ENCODE results near the gene ITK.

Gene ITK

DNA sequence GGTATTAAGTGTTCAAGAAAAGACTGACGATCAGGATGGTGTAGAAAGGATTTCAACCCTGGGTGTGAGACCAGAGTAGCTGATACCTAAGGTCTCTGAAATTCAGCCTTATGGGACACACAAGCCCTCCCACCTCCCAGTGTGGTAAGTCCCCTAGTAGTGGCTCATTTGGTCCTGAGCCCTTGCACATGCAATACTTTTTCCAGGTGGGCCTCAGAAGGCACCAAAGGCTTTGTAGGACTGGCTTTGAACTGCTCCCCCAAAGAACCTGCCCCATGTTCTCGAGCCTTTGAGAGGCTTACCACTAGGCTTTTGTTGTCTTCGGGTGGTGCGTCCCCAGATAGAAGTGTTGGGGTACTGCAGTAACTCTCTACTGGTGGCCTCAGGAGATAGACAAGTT lies 15.4 kb upstream of the ITK start:
- WGBS, 2 donors (ENCODE audit: extremely low coverage in 2 of 2, insufficient read length in 2 of 2, insufficient replicate concordance in 1 of 2) = no CpG with 5 or more reads among the region's 4 CpGs
- no peaks in the 10 kb centered on the region for H3K36me3 ChIP-seq (replicated peaks in 1 of 2; ENCODE audit: control insufficient read depth in 2 of 2, insufficient read depth in 2 of 2, low read length in 2 of 2)
- H2BK5ac ChIP-seq (ENCODE audit: low read length) = no peak overlapping the region
- H3K27ac ChIP-seq (replicated peaks; ENCODE audit: low read length) = no peak overlapping the region
- no peak overlapping the region for H3K4ac ChIP-seq (ENCODE audit: low read length)
- no peaks in the 10 kb centered on the region for H3K4me1 ChIP-seq (ENCODE audit: control insufficient read depth in 2 of 2, insufficient read depth in 1 of 2, low read depth in 1 of 2, low read length in 2 of 2)
- no peak overlapping the region for H3K23ac ChIP-seq (ENCODE audit: low read depth, low read length, poor library complexity)
- no peak overlapping the region for H4K91ac ChIP-seq (ENCODE audit: low read depth, low read length, poor library complexity)
- no peaks in the 10 kb centered on the region for H3K9me3 ChIP-seq (replicated peaks in 1 of 2; ENCODE audit: control insufficient read depth in 2 of 2, insufficient read depth in 1 of 2, low read depth in 1 of 2, low read length in 2 of 2)
- no peak overlapping the region for H2BK15ac ChIP-seq (ENCODE audit: low read length)
- H2BK120ac ChIP-seq (ENCODE audit: low read depth, low read length) = no peak overlapping the region
- no peak overlapping the region for H2AFZ ChIP-seq (ENCODE audit: low read length)
- no peak overlapping the region for H2AK5ac ChIP-seq (ENCODE audit: low read depth, low read length)
- H3K14ac ChIP-seq (ENCODE audit: low read length) = no peak overlapping the region
- H3K9ac ChIP-seq (ENCODE audit: low read depth, low read length, poor library complexity) = no peak overlapping the region
- H3K79me1 ChIP-seq (ENCODE audit: low read depth, low read length) = no peaks in the 10 kb centered on the region
- peaks cover 0 to 2% (median 0%) of the 10 kb centered on the region in 3 experiments for H3K27me3 ChIP-seq (ENCODE audit: control insufficient read depth in 3 of 3, insufficient read depth in 3 of 3, low read depth in 1 of 3, low read length in 3 of 3)
- no peak for DNase-seq (ENCODE audit: low spot score)
- H3K4me3 ChIP-seq (ENCODE audit: low read length in 2 of 2) = no peak overlapping the region
- no peak overlapping the region for H4K8ac ChIP-seq (ENCODE audit: low read depth, low read length)
- H3K4me2 ChIP-seq (ENCODE audit: insufficient read depth, low read length, poor library complexity, severe bottlenecking) = no peak overlapping the region
- no peak overlapping the region for H3K18ac ChIP-seq (ENCODE audit: low read length)
- H2BK12ac ChIP-seq (ENCODE audit: low read length) = no peak overlapping the region

DNA sequence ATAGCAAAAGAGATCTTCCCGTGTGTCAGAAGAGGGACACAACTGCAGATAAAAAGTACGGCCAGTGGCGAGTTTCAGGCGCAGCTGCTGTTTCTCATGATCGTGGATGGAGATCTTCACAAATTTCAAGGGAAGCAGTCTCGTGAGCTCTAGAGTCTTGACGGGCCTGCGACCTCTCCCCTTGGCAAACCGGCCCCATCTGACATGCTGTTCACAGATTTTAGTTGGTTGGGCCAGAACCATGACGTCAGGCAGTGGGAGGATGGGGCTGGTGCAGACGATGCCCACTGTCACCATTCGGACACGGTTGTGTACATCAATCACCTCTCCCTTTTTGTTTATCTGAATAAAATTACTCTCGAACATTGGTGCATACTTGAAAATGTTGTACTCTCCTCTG lies 15.0 kb upstream of the ITK start:
- WGBS, 2 donors (ENCODE audit: extremely low coverage in 2 of 2, insufficient read length in 2 of 2, insufficient replicate concordance in 1 of 2) = no CpG with 5 or more reads among the region's 14 CpGs

DNA sequence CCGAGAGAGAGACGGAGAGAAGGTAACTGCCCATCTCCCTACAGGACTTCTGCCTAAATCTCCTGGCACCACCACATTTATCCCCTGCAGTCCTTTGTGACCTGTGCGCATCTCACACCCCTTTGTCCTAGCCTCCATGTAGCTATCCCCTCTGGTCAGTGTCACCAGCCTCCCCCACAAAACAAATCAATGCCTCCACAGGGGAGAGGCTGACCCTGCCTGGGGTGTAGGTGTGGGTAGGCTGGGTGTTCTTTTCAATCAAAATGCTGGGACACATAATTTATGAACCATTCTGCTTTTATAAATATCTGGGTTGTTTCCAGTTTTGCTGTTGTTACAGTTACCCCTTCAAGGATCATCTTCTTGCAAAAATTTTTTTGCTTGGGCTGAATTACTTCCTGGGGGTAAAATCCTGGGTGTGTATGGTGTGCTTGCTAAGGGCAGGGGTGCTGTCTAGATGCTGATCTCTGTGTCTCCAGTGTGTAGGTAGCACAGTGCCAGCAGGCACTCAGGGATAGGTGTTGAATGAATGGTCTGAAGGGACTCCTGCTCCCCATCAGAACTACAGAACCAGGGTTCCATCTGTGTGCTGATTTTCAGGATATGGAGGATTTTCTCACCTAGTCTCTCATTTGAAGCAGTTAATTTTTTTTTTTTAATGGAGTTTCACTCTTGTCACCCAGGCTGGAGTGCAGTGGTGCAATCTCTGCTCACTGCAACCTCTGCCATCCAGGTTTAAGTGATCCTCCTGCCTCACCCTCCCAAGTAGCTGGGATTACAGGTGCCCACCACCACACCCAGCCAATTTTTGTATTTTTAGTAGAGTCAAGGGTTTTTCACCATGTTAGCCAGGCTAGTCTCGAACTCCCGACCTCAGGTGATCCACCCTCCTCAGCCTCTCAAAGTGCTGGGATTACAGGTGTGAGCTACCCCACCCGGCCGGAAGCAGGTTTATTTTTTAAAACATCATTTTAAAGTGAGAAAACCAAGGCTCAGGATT lies 14.1 kb upstream of the ITK start, which contains the start of gene GARIN3:
Gene GARIN3, minus strand, starts transcription at position 51 of the 1,000 bp plus-strand sequence. CDS start 96 bp downstream, outside the sequence.
- H2BK120ac ChIP-seq (ENCODE audit: low read depth, low read length) = no peak within 1 kb of the TSS
- H3K4me1 ChIP-seq (ENCODE audit: control insufficient read depth in 2 of 2, insufficient read depth in 1 of 2, low read depth in 1 of 2, low read length in 2 of 2) = no peaks in the 10 kb centered on the region
- no peak within 1 kb of the TSS for H4K8ac ChIP-seq (ENCODE audit: low read depth, low read length)
- no peak within 1 kb of the TSS for H2AFZ ChIP-seq (ENCODE audit: low read length)
- no peak within 1 kb of the TSS for H3K9ac ChIP-seq (ENCODE audit: low read depth, low read length, poor library complexity)
- no CpG with 5 or more reads among the region's 7 CpGs for WGBS, 2 donors (ENCODE audit: extremely low coverage in 2 of 2, insufficient read length in 2 of 2, insufficient replicate concordance in 1 of 2)
- no peak within 1 kb of the TSS for H2AK5ac ChIP-seq (ENCODE audit: low read depth, low read length)
- no peak within 1 kb of the TSS for H2BK5ac ChIP-seq (ENCODE audit: low read length)
- H3K14ac ChIP-seq (ENCODE audit: low read length) = no peak within 1 kb of the TSS
- H4K91ac ChIP-seq (ENCODE audit: low read depth, low read length, poor library complexity) = no peak within 1 kb of the TSS
- H2BK12ac ChIP-seq (ENCODE audit: low read length) = no peak within 1 kb of the TSS
- H2BK15ac ChIP-seq (ENCODE audit: low read length) = no peak within 1 kb of the TSS
- no peak within 1 kb of the TSS for H3K23ac ChIP-seq (ENCODE audit: low read depth, low read length, poor library complexity)
- H3K36me3 ChIP-seq (replicated peaks in 1 of 2; ENCODE audit: control insufficient read depth in 2 of 2, insufficient read depth in 2 of 2, low read length in 2 of 2) = no peaks in the 10 kb centered on the region
- DNase-seq (ENCODE audit: low spot score) = no peak
- H3K4me2 ChIP-seq (ENCODE audit: insufficient read depth, low read length, poor library complexity, severe bottlenecking) = no peak within 1 kb of the TSS
- H3K27ac ChIP-seq (replicated peaks; ENCODE audit: low read length) = no peak within 1 kb of the TSS
- H3K4ac ChIP-seq (ENCODE audit: low read length) = no peak within 1 kb of the TSS
- H3K79me1 ChIP-seq (ENCODE audit: low read depth, low read length) = no peaks in the 10 kb centered on the region
- peaks cover 0 to 2% (median 0%) of the 10 kb centered on the region in 3 experiments for H3K27me3 ChIP-seq (ENCODE audit: control insufficient read depth in 3 of 3, insufficient read depth in 3 of 3, low read depth in 1 of 3, low read length in 3 of 3)
- H3K4me3 ChIP-seq (ENCODE audit: low read length in 2 of 2) = no peak within 1 kb of the TSS
- no peaks in the 10 kb centered on the region for H3K9me3 ChIP-seq (replicated peaks in 1 of 2; ENCODE audit: control insufficient read depth in 2 of 2, insufficient read depth in 1 of 2, low read depth in 1 of 2, low read length in 2 of 2)
- H3K18ac ChIP-seq (ENCODE audit: low read length) = no peak within 1 kb of the TSS

More for the DNA sequence above, 15.0 kb upstream of the ITK start:
- H3K79me1 ChIP-seq (ENCODE audit: low read depth, low read length) = no peaks in the 10 kb centered on the region
- H3K18ac ChIP-seq (ENCODE audit: low read length) = no peak overlapping the region
- no peaks in the 10 kb centered on the region for H3K36me3 ChIP-seq (replicated peaks in 1 of 2; ENCODE audit: control insufficient read depth in 2 of 2, insufficient read depth in 2 of 2, low read length in 2 of 2)
- no peak for DNase-seq (ENCODE audit: low spot score)
- H2BK120ac ChIP-seq (ENCODE audit: low read depth, low read length) = no peak overlapping the region
- no peak overlapping the region for H3K27ac ChIP-seq (replicated peaks; ENCODE audit: low read length)
- H2BK15ac ChIP-seq (ENCODE audit: low read length) = no peak overlapping the region
- H3K9ac ChIP-seq (ENCODE audit: low read depth, low read length, poor library complexity) = no peak overlapping the region
- peaks cover 0 to 2% (median 0%) of the 10 kb centered on the region in 3 experiments for H3K27me3 ChIP-seq (ENCODE audit: control insufficient read depth in 3 of 3, insufficient read depth in 3 of 3, low read depth in 1 of 3, low read length in 3 of 3)
- no peak overlapping the region for H4K91ac ChIP-seq (ENCODE audit: low read depth, low read length, poor library complexity)
- H3K23ac ChIP-seq (ENCODE audit: low read depth, low read length, poor library complexity) = no peak overlapping the region
- H3K4me3 ChIP-seq (ENCODE audit: low read length in 2 of 2) = no peak overlapping the region
- no peak overlapping the region for H4K8ac ChIP-seq (ENCODE audit: low read depth, low read length)
- no peak overlapping the region for H2BK5ac ChIP-seq (ENCODE audit: low read length)
- H2AK5ac ChIP-seq (ENCODE audit: low read depth, low read length) = no peak overlapping the region
- no peaks in the 10 kb centered on the region for H3K4me1 ChIP-seq (ENCODE audit: control insufficient read depth in 2 of 2, insufficient read depth in 1 of 2, low read depth in 1 of 2, low read length in 2 of 2)
- H3K4ac ChIP-seq (ENCODE audit: low read length) = no peak overlapping the region
- H3K4me2 ChIP-seq (ENCODE audit: insufficient read depth, low read length, poor library complexity, severe bottlenecking) = no peak overlapping the region
- no peak overlapping the region for H2BK12ac ChIP-seq (ENCODE audit: low read length)
- H3K14ac ChIP-seq (ENCODE audit: low read length) = no peak overlapping the region
- no peak overlapping the region for H2AFZ ChIP-seq (ENCODE audit: low read length)
- H3K9me3 ChIP-seq (replicated peaks in 1 of 2; ENCODE audit: control insufficient read depth in 2 of 2, insufficient read depth in 1 of 2, low read depth in 1 of 2, low read length in 2 of 2) = no peaks in the 10 kb centered on the region

DNA sequence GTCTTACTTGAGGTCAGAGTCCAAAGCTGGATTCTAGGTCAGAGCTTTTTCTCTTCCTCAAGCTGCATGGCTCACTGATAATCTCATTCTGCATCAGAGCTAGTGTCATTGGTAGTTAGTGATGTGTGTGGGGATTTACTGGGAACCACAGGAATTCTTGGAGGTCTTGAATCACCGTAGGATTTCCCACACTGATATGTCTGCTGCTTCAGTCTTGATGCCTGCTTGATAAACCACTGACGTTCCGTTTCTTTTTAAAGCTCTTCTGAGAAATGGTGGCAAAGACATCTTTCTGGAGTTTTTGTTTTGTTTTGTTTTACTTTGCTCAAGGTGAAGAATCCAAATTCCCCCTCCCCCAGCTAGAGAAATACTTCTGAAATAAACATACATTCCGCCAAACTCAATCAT lies 13.4 kb upstream of the ITK start:
- Histone ChIP-seq H2BK120ac (ENCODE audit: low read depth, low read length) (no peak overlapping the region), H2AK5ac (ENCODE audit: low read depth, low read length) (no peak overlapping the region), H3K27ac (replicated peaks; ENCODE audit: low read length) (no peak overlapping the region), H2BK5ac (ENCODE audit: low read length) (no peak overlapping the region), H3K23ac (ENCODE audit: low read depth, low read length, poor library complexity) (no peak overlapping the region), H3K27me3 (ENCODE audit: control insufficient read depth in 3 of 3, insufficient read depth in 3 of 3, low read depth in 1 of 3, low read length in 3 of 3) (peaks cover 0 to 2% (median 0%) of the 10 kb centered on the region in 3 experiments), H3K4me3 (ENCODE audit: low read length in 2 of 2) (no peak overlapping the region), H3K79me1 (ENCODE audit: low read depth, low read length) (no peaks in the 10 kb centered on the region), H3K4me1 (ENCODE audit: control insufficient read depth in 2 of 2, insufficient read depth in 1 of 2, low read depth in 1 of 2, low read length in 2 of 2) (peaks cover 0 to 1% of the 10 kb centered on the region in 2 donors), H2BK15ac (ENCODE audit: low read length) (no peak overlapping the region), H3K4me2 (ENCODE audit: insufficient read depth, low read length, poor library complexity, severe bottlenecking) (no peak overlapping the region), H2BK12ac (ENCODE audit: low read length) (no peak overlapping the region), H4K8ac (ENCODE audit: low read depth, low read length) (no peak overlapping the region), H2AFZ (ENCODE audit: low read length) (no peak overlapping the region), H3K14ac (ENCODE audit: low read length) (no peak overlapping the region), H3K9ac (ENCODE audit: low read depth, low read length, poor library complexity) (no peak overlapping the region), H3K18ac (ENCODE audit: low read length) (no peak overlapping the region), H3K4ac (ENCODE audit: low read length) (no peak overlapping the region), H4K91ac (ENCODE audit: low read depth, low read length, poor library complexity) (no peak overlapping the region), H3K9me3 (replicated peaks in 1 of 2; ENCODE audit: control insufficient read depth in 2 of 2, insufficient read depth in 1 of 2, low read depth in 1 of 2, low read length in 2 of 2) (no peaks in the 10 kb centered on the region), H3K36me3 (replicated peaks in 1 of 2; ENCODE audit: control insufficient read depth in 2 of 2, insufficient read depth in 2 of 2, low read length in 2 of 2) (no peaks in the 10 kb centered on the region)
- no CpG with 5 or more reads among the region's 4 CpGs for WGBS, 2 donors (ENCODE audit: extremely low coverage in 2 of 2, insufficient read length in 2 of 2, insufficient replicate concordance in 1 of 2)
- no peak for DNase-seq (ENCODE audit: low spot score)
